ENCODE measurements around the gene GZMM. TPM values are rescaled to one million over a fixed set of nuclear protein-coding genes. Genes with fewer than 3 reads are reported as not detected.

Gene GZMM
- total and polyA plus RNA-seq, 2 of the 13 experiments (the other 11 are each of a cell fraction or from before 2014, with no cell fraction given) = 0.07 TPM; not detected in 1

- TF ChIP-seq ZBTB14 (CRISPR knock-in tag; IDR thresholded peaks at IDR 0.05) = 0 out of 2 replicates have a peak, but pooled peaks have one; percentile 1
- 0 out of 2 replicates have a peak, but pooled peaks have one; percentile 13 for TF ChIP-seq SIX4 (CRISPR knock-in tag; IDR thresholded peaks at IDR 0.05)
- no peak for TF ChIP-seq PHB2 (IDR thresholded peaks at IDR 0.05; ENCODE audit: partially characterized antibody)
- no peak for TF ChIP-seq GMEB2 (CRISPR knock-in tag; IDR thresholded peaks at IDR 0.05; ENCODE audit: low read depth)
- TF ChIP-seq SSRP1 (CRISPR knock-in tag; IDR thresholded peaks at IDR 0.05) = no peak
- no peak for TF ChIP-seq KLF12 (CRISPR knock-in tag; IDR thresholded peaks at IDR 0.05; ENCODE audit: borderline replicate concordance)
- no peak for TF ChIP-seq EZH2 (conservative IDR thresholded peaks at IDR 0.05; ENCODE audit: low read depth, low read length)
- TF ChIP-seq NFE2L1 (CRISPR knock-in tag; IDR thresholded peaks at IDR 0.05; ENCODE audit: borderline replicate concordance) = no peak
- TF ChIP-seq MYPOP (CRISPR knock-in tag; IDR thresholded peaks at IDR 0.05) = 0 out of 2 replicates have a peak, but pooled peaks have one; percentile 61
- no peak for TF ChIP-seq ZNF598 (CRISPR knock-in tag; IDR thresholded peaks at IDR 0.05; ENCODE audit: borderline replicate concordance)
- TF ChIP-seq ZNF891 (CRISPR knock-in tag; IDR thresholded peaks at IDR 0.05) = no peak
- TF ChIP-seq GABPB1 (CRISPR knock-in tag; IDR thresholded peaks at IDR 0.05) = peak; percentile 73
- TF ChIP-seq TAF15 (IDR thresholded peaks at IDR 0.05; ENCODE audit: low read depth, low read length, poor library complexity, severe bottlenecking) = no peak
- TF ChIP-seq ZIK1 (CRISPR knock-in tag; IDR thresholded peaks at IDR 0.05; ENCODE audit: borderline replicate concordance, low read depth) = no peak
- TF ChIP-seq ZNF691 (CRISPR knock-in tag; IDR thresholded peaks at IDR 0.05; ENCODE audit: borderline replicate concordance, low read depth) = peak; percentile 47; the same call in 1 of the 2 replicates
- TF ChIP-seq MIER3 (CRISPR knock-in tag; IDR thresholded peaks at IDR 0.05; ENCODE audit: borderline replicate concordance) = 0 out of 2 replicates have a peak, but pooled peaks have one; percentile 17
- no peak for TF ChIP-seq FLYWCH1 (CRISPR knock-in tag; IDR thresholded peaks at IDR 0.05)
- TF ChIP-seq SUZ12 (IDR thresholded peaks at IDR 0.05; ENCODE audit: low read depth, low read length) = peak; percentile 55; the same call in 1 of the 2 replicates
- no peak for TF ChIP-seq ZSCAN29 (CRISPR knock-in tag; conservative IDR thresholded peaks at IDR 0.05)
- TF ChIP-seq SKIL (CRISPR knock-in tag; IDR thresholded peaks at IDR 0.05; ENCODE audit: borderline replicate concordance) = peak; percentile 36
- peak; percentile 42; the same call in 1 of the 2 replicates for TF ChIP-seq ZSCAN12 (CRISPR knock-in tag; IDR thresholded peaks at IDR 0.05)
- no peak for TF ChIP-seq ERF (CRISPR knock-in tag; IDR thresholded peaks at IDR 0.05)
- peak; percentile 57 for TF ChIP-seq ASH2L (IDR thresholded peaks at IDR 0.05; ENCODE audit: insufficient read length, low read depth, low read length)
Measured at GRCh38 chr19:531009-531752, 12.7 kb upstream of the GZMM start (continued).

All from HepG2 (cell line).